PC-3 (cell line): ENCODE data around the gene OSTC. TPM values are rescaled to one million over a fixed set of nuclear protein-coding genes. Genes with fewer than 3 reads are reported as not detected.

ENCODE experiments used
- ATAC-seq: fragments of 200-7000 bp; cut with Tn5 transposase; 2 replicates; pipeline ENCODE4 v1.9.1; 2020; ENCODE audit warnings: mild to moderate bottlenecking, moderate library complexity
- BruUV-seq: library from RNA; stranded (reverse); fragments of 400-500 nt; replicated peaks from 2 replicates; lab custom pipeline; 2021; lab: Mats Ljungman, UMichigan
- CTCF ChIA-PET: fragments of 300-600 bp; sonication (Branson Sonifier 250); formaldehyde crosslinking; loops from one replicate; lab custom pipeline; 2022; ENCODE audit warnings: antibody characterized with exemption; lab: Charles Lee
- POLR2A ChIA-PET: fragments of 300-600 bp; sonication (Branson Sonifier 250); formaldehyde crosslinking; loops from one replicate; lab custom pipeline; 2022; ENCODE audit warnings: antibody characterized with exemption; ENCODE audit not compliant: unreplicated experiment; lab: Charles Lee
- DNase-seq: peaks from one replicate; pipeline ENCODE4 v3.0.0-alpha.2; 2015
- H2AFZ ChIP-seq: fragments of 300-600 bp; sonication (generic); 2 replicates; pipeline ENCODE4 v1.6.0; 2016; ENCODE audit warnings: antibody characterized with exemption, low read length
- H3F3A ChIP-seq: fragments of 300-600 bp; sonication (generic); one replicate; pipeline ENCODE4 v1.6.0; 2017; ENCODE audit warnings: antibody characterized with exemption, low read length, control low read depth, mild to moderate bottlenecking; ENCODE audit not compliant: unreplicated experiment
- H3K27ac ChIP-seq: fragments of 300-600 bp; sonication (generic); 2 replicates; pipeline ENCODE4 v1.5.1; 2016; ENCODE audit warnings: mild to moderate bottlenecking, low read length
- H3K27me3 ChIP-seq: fragments of 300-600 bp; sonication (generic); 2 replicates; pipeline ENCODE4 v1.6.1; 2016; ENCODE audit warnings: low read length, mixed read lengths
- H3K36me3 ChIP-seq: fragments of 300-600 bp; sonication (generic); 2 replicates; pipeline ENCODE4 v1.6.1; 2016; ENCODE audit warnings: low read depth, mixed run types, low read length, mixed read lengths
- H3K4me1 ChIP-seq: fragments of 300-600 bp; sonication (generic); 2 replicates; pipeline ENCODE4 v1.5.1; 2016; ENCODE audit warnings: low read length; ENCODE audit not compliant: insufficient read depth
- H3K4me2 ChIP-seq: fragments of 300-600 bp; sonication (generic); 2 replicates; pipeline ENCODE4 v1.6.0; 2016; ENCODE audit warnings: low read length
- H3K4me3 ChIP-seq: fragments of 300-600 bp; sonication (generic); 2 replicates; pipeline ENCODE4 v1.5.1; 2016; ENCODE audit warnings: mild to moderate bottlenecking, low read length, mixed read lengths
- H3K79me2 ChIP-seq: fragments of 300-600 bp; sonication (generic); 2 replicates; pipeline ENCODE4 v1.6.1; 2017; ENCODE audit warnings: low read length, mixed read lengths
- H3K9ac ChIP-seq: fragments of 300-600 bp; sonication (generic); 2 replicates; pipeline ENCODE4 v1.6.0; 2016; ENCODE audit warnings: mild to moderate bottlenecking, low read length
- H3K9me2 ChIP-seq: fragments of 300-600 bp; sonication (generic); replicated peaks from 2 replicates; pipeline ENCODE4 v1.6.1; 2016; ENCODE audit warnings: mixed run types, low read length, mixed read lengths
- H3K9me3 ChIP-seq: fragments of 300-600 bp; sonication (generic); 2 replicates; pipeline ENCODE4 v1.6.1; 2016; ENCODE audit warnings: low read length, mixed read lengths
- H4K20me1 ChIP-seq: fragments of 300-600 bp; sonication (generic); 2 replicates; pipeline ENCODE4 v1.6.1; 2016; ENCODE audit warnings: low read length, mixed read lengths
- CTCF ChIP-seq: fragments of 300-600 bp; sonication (generic); conservative IDR thresholded peaks from 2 replicates; pipeline ENCODE4 v1.5.1; 2017; ENCODE audit warnings: antibody characterized with exemption, low read depth, mild to moderate bottlenecking, low read length
- EZH2 ChIP-seq: fragments of 300-600 bp; sonication (generic); IDR thresholded peaks from one replicate; pipeline ENCODE4 v1.6.1; 2017; ENCODE audit warnings: antibody characterized with exemption, mild to moderate bottlenecking, low read length; ENCODE audit not compliant: unreplicated experiment
- EZH2phosphoT487 ChIP-seq: fragments of 300-600 bp; sonication (generic); IDR thresholded peaks from 2 replicates; pipeline ENCODE4 v1.6.1; 2018; ENCODE audit warnings: mild to moderate bottlenecking, antibody characterized with exemption, low read length, borderline replicate concordance
- intact Hi-C: fragments of 100-400 bp; cut with micrococcal nuclease; formaldehyde crosslinking; loops from 2 replicates; pipeline ENCODE4 v1.9.0; 2023
- total RNA-seq: library from RNA; depleted of rRNA; stranded (reverse); fragments of >200 nt; gene quantifications from 2 replicates; pipeline ENCODE4 v1.2.3, GENCODE V29; 2014

Gene OSTC
- total RNA-seq, 1 experiment from 2014 or later, result 49.1 TPM

GRCh38 chr4:108685036-108685686, 34.8 kb downstream of the OSTC start:
- Histone ChIP-seq H3K9me2 (no peaks in the 10 kb centered on the region), H3K79me2 (no peaks in the 10 kb centered on the region), H3F3A (no peaks in the 10 kb centered on the region), H3K4me3 (no peak overlapping the region), H3K36me3 (no peaks in the 10 kb centered on the region), H2AFZ (no peak overlapping the region), H4K20me1 (no peaks in the 10 kb centered on the region), H3K27ac (no peak overlapping the region), H3K9ac (no peak overlapping the region), H3K4me2 (no peak overlapping the region), H3K4me1 (no peaks in the 10 kb centered on the region), H3K27me3 (no peaks in the 10 kb centered on the region), H3K9me3 (no peaks in the 10 kb centered on the region)
- no peak for ATAC-seq
- POLR2A ChIA-PET, result no interaction called here
- CTCF ChIA-PET, result no interaction called here
- DNase-seq, result no peak
- intact Hi-C loops, result no loop called here
- no peak for TF ChIP-seq EZH2phosphoT487
- TF ChIP-seq EZH2, result no peak
- TF ChIP-seq CTCF, result no peak
- BruUV-seq, result no TSS peak

GRCh38 chr4:108690738-108691137, 40.3 kb downstream of the OSTC start:
- no peak for ATAC-seq
- Histone ChIP-seq H3K4me1 (no peaks in the 10 kb centered on the region), H3F3A (no peaks in the 10 kb centered on the region), H3K9ac (no peak overlapping the region), H3K27ac (no peak overlapping the region), H2AFZ (no peak overlapping the region), H3K36me3 (no peaks in the 10 kb centered on the region), H3K9me2 (no peaks in the 10 kb centered on the region), H3K27me3 (no peaks in the 10 kb centered on the region), H4K20me1 (no peaks in the 10 kb centered on the region), H3K4me2 (no peak overlapping the region), H3K9me3 (no peaks in the 10 kb centered on the region), H3K4me3 (no peak overlapping the region), H3K79me2 (no peaks in the 10 kb centered on the region)
- CTCF ChIA-PET, result no interaction called here
- TF ChIP-seq EZH2phosphoT487 (no peak), EZH2 (no peak), CTCF (no peak)
- POLR2A ChIA-PET, result no interaction called here
- BruUV-seq, result no TSS peak
- DNase-seq, result no peak
- intact Hi-C loops, result no loop called here

GRCh38 chr4:108693211-108693610, 42.8 kb downstream of the OSTC start:
- ATAC-seq, result no peak
- Histone ChIP-seq H3K9ac (no peak overlapping the region), H3K9me3 (no peaks in the 10 kb centered on the region), H3F3A (no peaks in the 10 kb centered on the region), H3K4me2 (no peak overlapping the region), H3K4me3 (no peak overlapping the region), H3K36me3 (no peaks in the 10 kb centered on the region), H2AFZ (no peak overlapping the region), H3K27ac (no peak overlapping the region), H3K4me1 (no peaks in the 10 kb centered on the region), H4K20me1 (no peaks in the 10 kb centered on the region), H3K27me3 (peaks cover 11% of the 10 kb centered on the region), H3K9me2 (no peaks in the 10 kb centered on the region), H3K79me2 (no peaks in the 10 kb centered on the region)
- no TSS peak for BruUV-seq
- DNase-seq, result no peak
- TF ChIP-seq EZH2phosphoT487, result no peak
- intact Hi-C loops, result no loop called here
- CTCF ChIA-PET, result no interaction called here
- POLR2A ChIA-PET, result no interaction called here
